ENCODE data around the gene GSG1L. TPM values are rescaled to one million over a fixed set of nuclear protein-coding genes. Genes with fewer than 3 reads are reported as not detected.

GSG1L gene
- total RNA-seq, 1 donor = not detected

DNA sequence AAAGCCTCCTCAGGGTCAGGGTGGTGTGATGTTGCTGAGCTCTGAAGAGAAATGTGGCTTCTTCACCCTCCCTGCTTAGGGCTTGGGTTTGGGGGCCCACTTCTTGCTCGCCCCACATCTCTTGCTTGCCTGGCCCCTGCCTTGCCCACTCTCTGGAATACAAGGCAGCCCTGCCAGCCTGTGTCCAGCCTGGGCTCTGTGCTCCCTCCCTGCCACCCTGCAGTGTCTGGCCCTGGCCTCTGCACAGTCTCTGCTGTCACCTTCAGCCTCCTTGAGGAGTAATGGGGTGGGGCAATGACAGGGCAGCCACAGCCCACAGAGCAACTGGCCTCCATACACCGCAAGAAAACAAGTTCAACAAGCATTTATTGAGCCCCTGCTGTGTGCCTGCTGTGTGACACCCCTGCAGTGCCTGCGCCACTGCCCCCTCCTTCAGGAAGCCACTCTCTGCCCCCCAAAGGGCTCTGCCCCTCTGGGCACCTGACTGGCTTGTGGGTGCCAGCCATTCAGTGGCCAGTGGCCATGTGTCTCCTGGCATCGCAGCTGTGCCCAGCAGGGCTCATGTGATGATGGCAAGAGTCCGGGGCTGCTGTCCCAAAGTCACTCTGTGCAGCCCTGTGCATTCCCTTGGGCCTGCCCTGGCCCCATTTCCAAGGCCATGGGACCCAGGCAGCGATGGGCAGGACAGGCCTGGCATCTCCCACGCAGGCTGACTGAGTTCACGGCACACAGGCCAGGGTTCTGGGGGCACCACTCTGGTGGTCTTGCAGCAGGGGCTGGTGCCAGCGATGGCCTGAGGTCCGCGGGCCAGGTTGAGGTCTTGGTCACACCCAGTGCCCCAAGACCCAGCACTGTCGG lies 272.7 kb downstream of the GSG1L start:
- Histone ChIP-seq H3K4me1 (ENCODE audit: insufficient read depth, low read length) (no peaks in the 10 kb centered on the region), H3K36me3 (ENCODE audit: insufficient read depth, low read length) (no peaks in the 10 kb centered on the region), H3K4me2 (ENCODE audit: insufficient read depth, low read length) (no peak overlapping the region), H3K9me3 (ENCODE audit: low read depth, low read length) (no peaks in the 10 kb centered on the region), H4K20me1 (ENCODE audit: insufficient read depth, low read length) (no peaks in the 10 kb centered on the region), H3K79me2 (ENCODE audit: insufficient read depth, low read length) (no peaks in the 10 kb centered on the region), H3K27ac (ENCODE audit: low read depth, low read length) (no peak overlapping the region), H3K27me3 (ENCODE audit: insufficient read depth, low read length) (no peaks in the 10 kb centered on the region), H2AFZ (ENCODE audit: low read length) (no peak overlapping the region), H3K4me3 (ENCODE audit: insufficient read depth, low read length) (no peak overlapping the region)
- peak; percentile 64 for DNase-seq (ENCODE audit: insufficient read length, low spot score, missing footprints)
- TF ChIP-seq, protein P1, sequence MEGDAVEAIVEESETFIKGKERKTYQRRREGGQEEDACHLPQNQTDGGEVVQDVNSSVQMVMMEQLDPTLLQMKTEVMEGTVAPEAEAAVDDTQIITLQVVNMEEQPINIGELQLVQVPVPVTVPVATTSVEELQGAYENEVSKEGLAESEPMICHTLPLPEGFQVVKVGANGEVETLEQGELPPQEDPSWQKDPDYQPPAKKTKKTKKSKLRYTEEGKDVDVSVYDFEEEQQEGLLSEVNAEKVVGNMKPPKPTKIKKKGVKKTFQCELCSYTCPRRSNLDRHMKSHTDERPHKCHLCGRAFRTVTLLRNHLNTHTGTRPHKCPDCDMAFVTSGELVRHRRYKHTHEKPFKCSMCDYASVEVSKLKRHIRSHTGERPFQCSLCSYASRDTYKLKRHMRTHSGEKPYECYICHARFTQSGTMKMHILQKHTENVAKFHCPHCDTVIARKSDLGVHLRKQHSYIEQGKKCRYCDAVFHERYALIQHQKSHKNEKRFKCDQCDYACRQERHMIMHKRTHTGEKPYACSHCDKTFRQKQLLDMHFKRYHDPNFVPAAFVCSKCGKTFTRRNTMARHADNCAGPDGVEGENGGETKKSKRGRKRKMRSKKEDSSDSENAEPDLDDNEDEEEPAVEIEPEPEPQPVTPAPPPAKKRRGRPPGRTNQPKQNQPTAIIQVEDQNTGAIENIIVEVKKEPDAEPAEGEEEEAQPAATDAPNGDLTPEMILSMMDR (IDR thresholded peaks at IDR 0.05; ENCODE audit: extremely low read depth, low read depth, low read length) = no peak

DNA sequence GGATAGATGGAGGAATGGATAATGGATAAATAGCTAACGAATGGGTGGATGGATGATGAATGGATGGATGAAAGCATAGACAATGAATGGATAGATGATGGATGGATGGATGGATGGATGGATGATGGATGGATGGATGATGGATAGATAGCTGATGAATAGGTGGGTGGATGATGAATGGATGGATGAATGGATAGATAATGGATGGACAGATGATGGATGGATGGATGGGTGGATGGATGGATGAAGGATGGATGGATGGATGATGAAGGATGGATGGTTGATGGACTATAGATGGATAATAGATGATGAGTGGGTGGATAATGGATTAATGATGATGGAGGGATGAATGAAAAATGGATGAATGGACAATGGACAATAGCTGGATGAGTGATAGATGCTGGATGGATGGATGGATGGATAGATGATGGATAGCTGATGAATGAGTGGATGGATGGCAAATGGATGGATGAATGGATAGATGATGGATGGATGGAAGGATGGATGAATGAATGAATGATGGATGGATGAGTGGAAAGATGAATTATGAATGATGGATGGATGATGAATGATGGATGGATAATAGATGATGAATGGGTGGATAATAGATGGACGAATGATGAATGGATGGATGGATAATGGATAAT lies 273.8 kb downstream of the GSG1L start:
- H3K27ac ChIP-seq (ENCODE audit: low read depth, low read length) = no peak overlapping the region
- H3K4me2 ChIP-seq (ENCODE audit: insufficient read depth, low read length) = no peak overlapping the region
- no peaks in the 10 kb centered on the region for H3K36me3 ChIP-seq (ENCODE audit: insufficient read depth, low read length)
- no peaks in the 10 kb centered on the region for H4K20me1 ChIP-seq (ENCODE audit: insufficient read depth, low read length)
- TF ChIP-seq, protein P1 (IDR thresholded peaks at IDR 0.05; ENCODE audit: extremely low read depth, low read depth, low read length) = no peak
- H3K4me3 ChIP-seq (ENCODE audit: insufficient read depth, low read length) = no peak overlapping the region
- no peak overlapping the region for H2AFZ ChIP-seq (ENCODE audit: low read length)
- no peaks in the 10 kb centered on the region for H3K9me3 ChIP-seq (ENCODE audit: low read depth, low read length)
- no peaks in the 10 kb centered on the region for H3K79me2 ChIP-seq (ENCODE audit: insufficient read depth, low read length)
- DNase-seq (ENCODE audit: insufficient read length, low spot score, missing footprints) = no peak
- no peaks in the 10 kb centered on the region for H3K4me1 ChIP-seq (ENCODE audit: insufficient read depth, low read length)
- H3K27me3 ChIP-seq (ENCODE audit: insufficient read depth, low read length) = no peaks in the 10 kb centered on the region

DNA sequence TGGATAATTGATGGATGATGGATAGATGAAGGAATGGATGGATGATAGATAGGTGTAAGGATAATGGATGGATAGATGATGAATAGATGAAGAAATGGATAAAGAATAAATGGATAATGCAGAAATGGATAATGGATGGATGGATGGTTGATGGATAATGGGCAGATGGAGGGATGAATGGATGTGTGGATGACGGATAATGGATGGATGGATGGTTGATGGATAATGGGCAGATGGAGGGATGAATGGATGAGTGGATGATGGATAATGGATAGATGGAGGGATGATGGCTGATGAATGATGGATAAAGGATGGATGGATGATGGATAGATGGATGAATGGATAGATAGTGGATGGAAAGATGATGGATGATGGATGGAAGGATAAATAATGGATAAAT lies 274.4 kb downstream of the GSG1L start:
- no peak overlapping the region for H3K4me3 ChIP-seq (ENCODE audit: insufficient read depth, low read length)
- no peaks in the 10 kb centered on the region for H3K27me3 ChIP-seq (ENCODE audit: insufficient read depth, low read length)
- no peak overlapping the region for H2AFZ ChIP-seq (ENCODE audit: low read length)
- H3K4me2 ChIP-seq (ENCODE audit: insufficient read depth, low read length) = no peak overlapping the region
- TF ChIP-seq, protein P1 (IDR thresholded peaks at IDR 0.05; ENCODE audit: extremely low read depth, low read depth, low read length) = no peak
- no peaks in the 10 kb centered on the region for H3K79me2 ChIP-seq (ENCODE audit: insufficient read depth, low read length)
- H3K4me1 ChIP-seq (ENCODE audit: insufficient read depth, low read length) = no peaks in the 10 kb centered on the region
- H4K20me1 ChIP-seq (ENCODE audit: insufficient read depth, low read length) = no peaks in the 10 kb centered on the region
- no peak for DNase-seq (ENCODE audit: insufficient read length, low spot score, missing footprints)
- H3K36me3 ChIP-seq (ENCODE audit: insufficient read depth, low read length) = no peaks in the 10 kb centered on the region
- no peaks in the 10 kb centered on the region for H3K9me3 ChIP-seq (ENCODE audit: low read depth, low read length)
- H3K27ac ChIP-seq (ENCODE audit: low read depth, low read length) = no peak overlapping the region

DNA sequence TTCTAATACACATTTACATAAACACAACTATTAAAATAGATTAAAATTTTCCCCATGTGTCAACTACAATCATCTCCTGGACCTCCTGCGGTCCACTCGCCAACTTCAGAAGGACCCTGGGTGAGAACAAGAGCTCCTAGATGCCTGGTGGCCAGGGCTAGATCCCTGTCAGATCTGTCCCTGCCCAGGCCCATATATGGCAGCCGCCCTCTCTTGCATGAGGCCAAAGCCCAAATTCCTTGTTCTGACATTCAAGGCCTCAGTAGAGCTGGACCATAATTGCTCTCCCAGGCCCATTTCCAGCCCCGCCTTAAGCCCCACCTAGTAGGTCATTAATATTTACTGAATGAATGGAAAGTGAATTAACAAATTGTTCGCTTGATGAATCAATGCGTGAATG lies 275.8 kb downstream of the GSG1L start:
- TF ChIP-seq, protein P1 (IDR thresholded peaks at IDR 0.05; ENCODE audit: extremely low read depth, low read depth, low read length) = no peak
- Histone ChIP-seq H4K20me1 (ENCODE audit: insufficient read depth, low read length) (no peaks in the 10 kb centered on the region), H3K27me3 (ENCODE audit: insufficient read depth, low read length) (no peaks in the 10 kb centered on the region), H3K36me3 (ENCODE audit: insufficient read depth, low read length) (no peaks in the 10 kb centered on the region), H3K4me2 (ENCODE audit: insufficient read depth, low read length) (no peak overlapping the region), H3K79me2 (ENCODE audit: insufficient read depth, low read length) (no peaks in the 10 kb centered on the region), H3K4me3 (ENCODE audit: insufficient read depth, low read length) (no peak overlapping the region), H3K4me1 (ENCODE audit: insufficient read depth, low read length) (no peaks in the 10 kb centered on the region), H2AFZ (ENCODE audit: low read length) (no peak overlapping the region), H3K9me3 (ENCODE audit: low read depth, low read length) (no peaks in the 10 kb centered on the region), H3K27ac (ENCODE audit: low read depth, low read length) (no peak overlapping the region)
- peak; percentile 61 for DNase-seq (ENCODE audit: insufficient read length, low spot score, missing footprints)

Measured in osteoblast (primary cell).